ENCODE measurements around the gene ATOH8.

ATOH8 gene

DNA sequence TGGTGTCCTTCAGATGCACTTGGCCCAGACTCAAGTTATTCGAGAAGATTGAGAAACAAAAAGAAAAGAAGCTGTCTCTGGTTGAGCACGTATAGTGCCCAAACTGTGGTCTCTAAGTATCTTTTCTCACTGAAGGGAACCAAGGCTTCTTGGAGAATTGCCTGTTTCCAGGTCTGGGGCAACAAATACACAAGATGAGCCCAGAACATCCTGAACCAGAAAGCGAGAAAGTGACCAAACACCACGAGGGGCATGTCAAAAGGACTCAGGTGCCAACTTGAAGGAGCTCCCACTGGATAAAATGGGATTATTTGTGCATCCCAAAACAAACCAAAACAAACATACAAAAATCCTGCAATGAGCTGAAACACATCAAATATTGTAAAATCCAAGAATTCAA lies 13.6 kb upstream of the ATOH8 start:
- H2AFZ ChIP-seq (ENCODE audit: low read depth) = no peak overlapping the region
- no peaks in the 10 kb centered on the region for H3K36me3 ChIP-seq (ENCODE audit: insufficient read depth)
- no peak overlapping the region for H3K4me2 ChIP-seq
- H3K27ac ChIP-seq = no peak overlapping the region
- no peaks in the 10 kb centered on the region for H4K20me1 ChIP-seq (ENCODE audit: insufficient read depth)
- H3K4me3 ChIP-seq (IDR thresholded peaks at IDR 0.05; ENCODE audit: insufficient read depth, low read depth, low read length) = no peak overlapping the region
- H3K79me2 ChIP-seq (ENCODE audit: insufficient read depth, low read depth) = no peaks in the 10 kb centered on the region
- H3K27me3 ChIP-seq (ENCODE audit: insufficient read depth, low read depth) = peaks cover 17% of the 10 kb centered on the region; the same call in 1 of the 2 replicates
- H3K9ac ChIP-seq = no peak overlapping the region
- TF ChIP-seq, protein P1, sequence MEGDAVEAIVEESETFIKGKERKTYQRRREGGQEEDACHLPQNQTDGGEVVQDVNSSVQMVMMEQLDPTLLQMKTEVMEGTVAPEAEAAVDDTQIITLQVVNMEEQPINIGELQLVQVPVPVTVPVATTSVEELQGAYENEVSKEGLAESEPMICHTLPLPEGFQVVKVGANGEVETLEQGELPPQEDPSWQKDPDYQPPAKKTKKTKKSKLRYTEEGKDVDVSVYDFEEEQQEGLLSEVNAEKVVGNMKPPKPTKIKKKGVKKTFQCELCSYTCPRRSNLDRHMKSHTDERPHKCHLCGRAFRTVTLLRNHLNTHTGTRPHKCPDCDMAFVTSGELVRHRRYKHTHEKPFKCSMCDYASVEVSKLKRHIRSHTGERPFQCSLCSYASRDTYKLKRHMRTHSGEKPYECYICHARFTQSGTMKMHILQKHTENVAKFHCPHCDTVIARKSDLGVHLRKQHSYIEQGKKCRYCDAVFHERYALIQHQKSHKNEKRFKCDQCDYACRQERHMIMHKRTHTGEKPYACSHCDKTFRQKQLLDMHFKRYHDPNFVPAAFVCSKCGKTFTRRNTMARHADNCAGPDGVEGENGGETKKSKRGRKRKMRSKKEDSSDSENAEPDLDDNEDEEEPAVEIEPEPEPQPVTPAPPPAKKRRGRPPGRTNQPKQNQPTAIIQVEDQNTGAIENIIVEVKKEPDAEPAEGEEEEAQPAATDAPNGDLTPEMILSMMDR (conservative IDR thresholded peaks at IDR 0.05; ENCODE audit: low read depth, low read length) = no peak
- H3K4me1 ChIP-seq (ENCODE audit: low read depth, poor library complexity, severe bottlenecking) = no peaks in the 10 kb centered on the region

GRCh38 chr2:85741211-85741832 lies 12.5 kb upstream of the ATOH8 start:
- Histone ChIP-seq H3K9ac (no peak overlapping the region), H3K27ac (no peak overlapping the region), H3K4me2 (no peak overlapping the region)

DNA sequence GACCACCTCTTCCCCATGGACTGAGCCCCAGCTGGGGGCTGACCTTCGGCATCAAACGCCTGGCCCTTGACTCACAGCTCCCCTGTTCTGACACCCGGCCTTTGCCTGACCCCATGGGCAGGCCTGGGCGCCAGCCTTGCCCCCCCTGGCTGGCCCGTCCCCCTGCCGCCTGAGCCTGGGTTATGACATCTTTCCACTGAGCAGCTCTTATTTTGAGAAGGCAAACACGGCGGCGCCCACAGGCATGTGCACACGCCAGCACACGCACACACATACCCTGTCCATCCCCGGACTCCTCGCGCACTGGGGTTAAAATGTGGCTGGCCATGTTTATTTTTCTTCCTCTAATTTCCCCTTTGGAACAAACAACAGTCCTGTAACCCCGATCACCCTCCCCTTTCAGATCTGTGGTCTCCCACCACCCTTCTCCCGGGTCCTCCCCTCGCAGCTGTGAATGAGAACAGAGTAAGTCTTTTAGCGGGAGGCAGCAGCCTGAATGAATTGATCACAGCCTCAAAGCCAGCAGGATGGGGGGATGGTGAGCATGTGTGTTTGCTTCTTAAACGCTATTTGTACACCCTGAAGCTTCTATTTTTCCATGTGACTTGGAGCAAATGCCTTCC lies 11.8 kb upstream of the ATOH8 start:
- Histone ChIP-seq H3K4me2 (no peak overlapping the region), H2AFZ (ENCODE audit: low read depth) (no peak overlapping the region), H3K27ac (no peak overlapping the region), H3K79me2 (ENCODE audit: insufficient read depth, low read depth) (no peaks in the 10 kb centered on the region), H4K20me1 (ENCODE audit: insufficient read depth) (no peaks in the 10 kb centered on the region), H3K36me3 (ENCODE audit: insufficient read depth) (no peaks in the 10 kb centered on the region), H3K27me3 (ENCODE audit: insufficient read depth, low read depth) (peaks cover 17% of the 10 kb centered on the region; the same call in 1 of the 2 replicates), H3K4me1 (ENCODE audit: low read depth, poor library complexity, severe bottlenecking) (no peaks in the 10 kb centered on the region), H3K9ac (no peak overlapping the region), H3K4me3 (IDR thresholded peaks at IDR 0.05; ENCODE audit: insufficient read depth, low read depth, low read length) (no peak overlapping the region)
- TF ChIP-seq, protein P1 (conservative IDR thresholded peaks at IDR 0.05; ENCODE audit: low read depth, low read length) = no peak

More at GRCh38 chr2:85741211-85741832, 12.5 kb upstream of the ATOH8 start:
- Histone ChIP-seq H3K36me3 (ENCODE audit: insufficient read depth) (no peaks in the 10 kb centered on the region), H3K4me3 (IDR thresholded peaks at IDR 0.05; ENCODE audit: insufficient read depth, low read depth, low read length) (no peak overlapping the region), H4K20me1 (ENCODE audit: insufficient read depth) (no peaks in the 10 kb centered on the region), H3K4me1 (ENCODE audit: low read depth, poor library complexity, severe bottlenecking) (no peaks in the 10 kb centered on the region), H3K27me3 (ENCODE audit: insufficient read depth, low read depth) (peaks cover 17% of the 10 kb centered on the region; the same call in 1 of the 2 replicates), H3K79me2 (ENCODE audit: insufficient read depth, low read depth) (no peaks in the 10 kb centered on the region), H2AFZ (ENCODE audit: low read depth) (no peak overlapping the region)
- TF ChIP-seq, protein P1 (conservative IDR thresholded peaks at IDR 0.05; ENCODE audit: low read depth, low read length) = no peak

- H4K20me1 ChIP-seq (ENCODE audit: insufficient read depth) = no peaks in the 10 kb centered on the region
- H3K36me3 ChIP-seq (ENCODE audit: insufficient read depth) = no peaks in the 10 kb centered on the region
- peaks cover 17% of the 10 kb centered on the region; the same call in 1 of the 2 replicates for H3K27me3 ChIP-seq (ENCODE audit: insufficient read depth, low read depth)
- H3K4me3 ChIP-seq (IDR thresholded peaks at IDR 0.05; ENCODE audit: insufficient read depth, low read depth, low read length) = no peak overlapping the region
- no peak overlapping the region for H2AFZ ChIP-seq (ENCODE audit: low read depth)
- H3K4me1 ChIP-seq (ENCODE audit: low read depth, poor library complexity, severe bottlenecking) = peaks cover 12% of the 10 kb centered on the region
- TF ChIP-seq, protein P1 (conservative IDR thresholded peaks at IDR 0.05; ENCODE audit: low read depth, low read length) = no peak
- no peaks in the 10 kb centered on the region for H3K79me2 ChIP-seq (ENCODE audit: insufficient read depth, low read depth)
- no peak overlapping the region for H3K9ac ChIP-seq
- H3K27ac ChIP-seq = no peak overlapping the region
- no peak overlapping the region for H3K4me2 ChIP-seq
Measured at GRCh38 chr2:85743304-85743978, 10.3 kb upstream of the ATOH8 start.

Data from KMS-11 (cell line).